Neural cell (in vitro differentiated cells): ENCODE results near the gene ISOC2.

Experiments used
- CTCF ChIP-seq: fragments of 450-650 bp; IDR thresholded peaks from 2 replicates; pipeline ENCODE4 v1.5.1; 2014; ENCODE audit warnings: antibody characterized with exemption, mild to moderate bottlenecking, moderate library complexity; ENCODE audit not compliant: poor library complexity, severe bottlenecking
- EP300 ChIP-seq: fragments of 450-650 bp; conservative IDR thresholded peaks from 2 replicates; pipeline ENCODE4 v1.6.1; 2014; ENCODE audit warnings: antibody characterized with exemption, mild to moderate bottlenecking, moderate library complexity; ENCODE audit not compliant: poor library complexity, severe bottlenecking
- EZH2 ChIP-seq: fragments of 200-600, 300-800 bp; shearing (Covaris generic), sonication (generic); IDR thresholded peaks from 2 replicates; pipeline ENCODE4 v1.6.1; 2014; ENCODE audit warnings: antibody characterized with exemption, low read length, borderline replicate concordance, mild to moderate bottlenecking; ENCODE audit not compliant: insufficient read depth, poor library complexity, severe bottlenecking
- RAD21 ChIP-seq: fragments of 450-650 bp; conservative IDR thresholded peaks from 2 replicates; pipeline ENCODE4 v1.6.1; 2014; ENCODE audit warnings: antibody characterized with exemption, mild to moderate bottlenecking, moderate library complexity
- REST ChIP-seq: IDR thresholded peaks from 2 replicates; pipeline ENCODE4 v1.6.1; 2012; ENCODE audit warnings: borderline replicate concordance
- SMC3 ChIP-seq: fragments of 450-650 bp; conservative IDR thresholded peaks from 2 replicates; pipeline ENCODE4 v1.6.1; 2014; ENCODE audit warnings: antibody characterized with exemption, mild to moderate bottlenecking, moderate library complexity; ENCODE audit not compliant: poor library complexity

- TF ChIP-seq RAD21 (no peak), REST (no peak), EZH2 (no peak), CTCF (no peak), SMC3 (no peak), EP300 (no peak)
Measured at GRCh38 chr19:55479045-55479444, 17.6 kb upstream of the ISOC2 start.
